ENCODE measurements around the gene AR.

Gene AR

DNA sequence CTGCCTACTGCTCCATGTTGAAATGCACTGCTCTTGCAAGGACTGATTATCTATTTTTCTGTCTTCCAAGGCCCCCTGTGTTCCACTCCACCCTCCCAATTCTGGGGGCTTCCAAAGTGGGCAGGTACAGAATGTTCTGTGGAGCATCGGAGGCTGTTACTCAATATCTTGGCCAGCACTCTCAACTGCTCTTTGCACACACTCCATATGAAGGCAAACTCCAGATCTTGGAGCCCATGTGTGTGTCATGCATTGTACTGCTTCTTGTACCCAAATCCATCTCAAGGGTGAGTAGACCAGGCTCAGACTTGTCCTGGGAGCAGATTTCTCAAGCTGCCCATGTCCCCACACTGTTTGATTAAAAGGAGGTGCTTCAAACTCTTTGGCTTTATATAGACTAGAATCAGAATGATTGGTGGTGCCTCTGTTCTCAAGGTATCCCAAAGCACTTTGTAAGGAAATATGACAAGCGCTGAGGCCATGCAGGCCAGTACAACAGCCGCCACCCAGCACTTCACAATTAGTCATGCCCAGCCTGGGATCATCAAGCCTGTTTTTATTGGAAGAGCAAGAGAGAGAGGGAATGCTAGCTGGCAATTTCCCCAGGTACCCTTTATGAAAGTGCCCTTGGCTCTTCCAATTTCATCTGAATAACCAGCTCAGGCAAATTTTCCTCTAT is 44.3 kb downstream of the AR start:
- Histone ChIP-seq H3K27ac (no peak overlapping the region), H3K4me3 (ENCODE audit: low read depth in 1 of 2, low read length in 1 of 2) (no peak overlapping the region), H3K27me3 (no peaks in the 10 kb centered on the region), H3K36me3 (no peaks in the 10 kb centered on the region), H3K9me3 (no peaks in the 10 kb centered on the region), H3K4me1 (ENCODE audit: control insufficient read depth in 1 of 2, insufficient read depth in 1 of 2, low read depth in 1 of 2, low read length in 1 of 2) (no peaks in the 10 kb centered on the region)
- TF ChIP-seq CTCF (IDR thresholded peaks at IDR 0.05) = no peak

DNA sequence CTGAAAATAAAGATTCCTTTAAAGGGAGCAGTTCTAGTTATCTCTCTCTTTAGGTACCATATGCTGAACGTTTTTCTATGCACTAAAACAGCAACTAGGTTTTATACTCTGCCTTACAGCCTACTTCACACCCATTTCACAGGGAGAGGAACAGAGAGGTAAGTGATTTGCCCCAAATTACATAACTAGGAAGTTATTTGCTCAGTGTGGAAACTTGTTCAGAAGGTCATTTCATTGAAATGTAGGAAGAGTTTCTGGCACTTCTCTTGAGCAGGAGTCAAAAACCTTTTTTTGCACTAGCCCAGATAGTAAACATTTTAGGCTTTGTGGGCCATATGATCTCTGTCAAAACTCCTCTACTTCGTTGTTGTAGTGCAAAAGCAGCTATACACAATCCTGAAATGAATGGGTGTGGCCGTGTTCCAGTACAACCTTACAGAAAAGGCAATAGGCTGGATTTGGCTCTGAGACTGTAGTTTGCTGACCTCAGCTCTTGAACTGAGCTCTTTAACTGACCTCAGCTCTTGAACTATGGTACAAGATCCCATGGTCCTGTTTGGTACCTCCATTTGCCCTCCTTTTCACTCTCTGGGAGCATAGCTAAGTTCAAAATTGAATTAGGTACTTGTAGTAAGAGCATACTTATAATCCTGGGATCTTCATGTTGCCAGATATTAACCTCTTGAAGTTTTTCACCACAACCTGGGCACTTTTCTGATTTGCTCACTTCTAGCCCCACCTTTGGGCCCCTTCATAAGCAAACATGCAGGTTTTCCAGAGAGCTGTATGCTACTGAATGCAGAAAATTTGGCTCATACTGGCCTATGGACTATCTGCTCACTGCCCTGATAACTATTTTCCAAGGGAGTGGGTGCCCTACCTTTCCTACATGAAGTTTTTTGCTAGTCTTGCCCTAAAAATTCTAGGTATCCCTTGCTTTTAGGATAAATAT is 53.3 kb downstream of the AR start:
- H3K27me3 ChIP-seq = no peaks in the 10 kb centered on the region
- no peaks in the 10 kb centered on the region for H3K36me3 ChIP-seq
- no peak for TF ChIP-seq CTCF (IDR thresholded peaks at IDR 0.05)
- H3K27ac ChIP-seq = no peak overlapping the region
- no peak overlapping the region for H3K4me3 ChIP-seq (ENCODE audit: low read depth in 1 of 2, low read length in 1 of 2)
- H3K4me1 ChIP-seq (ENCODE audit: control insufficient read depth in 1 of 2, insufficient read depth in 1 of 2, low read depth in 1 of 2, low read length in 1 of 2) = no peaks in the 10 kb centered on the region
- H3K9me3 ChIP-seq = no peaks in the 10 kb centered on the region

GRCh38 chrX:67599532-67599931 is 55.7 kb downstream of the AR start:
- TF ChIP-seq CTCF (IDR thresholded peaks at IDR 0.05) = no peak
- Histone ChIP-seq H3K9me3 (no peaks in the 10 kb centered on the region), H3K27ac (no peak overlapping the region), H3K36me3 (no peaks in the 10 kb centered on the region), H3K27me3 (no peaks in the 10 kb centered on the region), H3K4me3 (ENCODE audit: low read depth in 1 of 2, low read length in 1 of 2) (no peak overlapping the region), H3K4me1 (ENCODE audit: control insufficient read depth in 1 of 2, insufficient read depth in 1 of 2, low read depth in 1 of 2, low read length in 1 of 2) (no peaks in the 10 kb centered on the region)

DNA sequence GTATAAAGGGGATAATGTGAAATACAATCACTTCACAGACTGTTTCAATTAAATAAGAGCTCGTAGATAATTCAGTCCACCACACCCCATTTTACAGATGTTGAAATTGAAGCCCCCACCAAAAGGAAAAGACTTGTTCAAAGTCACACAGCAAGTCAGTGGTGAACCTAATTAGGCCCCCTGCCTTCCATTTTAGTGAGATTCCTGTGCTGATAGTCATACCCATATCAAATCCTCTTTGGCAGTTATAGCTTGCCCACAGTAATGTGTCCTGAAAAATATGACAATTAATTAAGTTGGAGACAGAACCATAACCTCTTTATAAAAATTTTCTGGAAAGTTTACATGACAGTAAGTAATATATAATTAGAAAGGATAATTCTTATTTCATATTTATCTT is 58.0 kb downstream of the AR start:
- Histone ChIP-seq H3K27ac (no peak overlapping the region), H3K27me3 (no peaks in the 10 kb centered on the region), H3K36me3 (no peaks in the 10 kb centered on the region), H3K4me3 (ENCODE audit: low read depth in 1 of 2, low read length in 1 of 2) (no peak overlapping the region), H3K4me1 (ENCODE audit: control insufficient read depth in 1 of 2, insufficient read depth in 1 of 2, low read depth in 1 of 2, low read length in 1 of 2) (no peaks in the 10 kb centered on the region), H3K9me3 (no peaks in the 10 kb centered on the region)
- TF ChIP-seq CTCF (IDR thresholded peaks at IDR 0.05) = no peak

DNA sequence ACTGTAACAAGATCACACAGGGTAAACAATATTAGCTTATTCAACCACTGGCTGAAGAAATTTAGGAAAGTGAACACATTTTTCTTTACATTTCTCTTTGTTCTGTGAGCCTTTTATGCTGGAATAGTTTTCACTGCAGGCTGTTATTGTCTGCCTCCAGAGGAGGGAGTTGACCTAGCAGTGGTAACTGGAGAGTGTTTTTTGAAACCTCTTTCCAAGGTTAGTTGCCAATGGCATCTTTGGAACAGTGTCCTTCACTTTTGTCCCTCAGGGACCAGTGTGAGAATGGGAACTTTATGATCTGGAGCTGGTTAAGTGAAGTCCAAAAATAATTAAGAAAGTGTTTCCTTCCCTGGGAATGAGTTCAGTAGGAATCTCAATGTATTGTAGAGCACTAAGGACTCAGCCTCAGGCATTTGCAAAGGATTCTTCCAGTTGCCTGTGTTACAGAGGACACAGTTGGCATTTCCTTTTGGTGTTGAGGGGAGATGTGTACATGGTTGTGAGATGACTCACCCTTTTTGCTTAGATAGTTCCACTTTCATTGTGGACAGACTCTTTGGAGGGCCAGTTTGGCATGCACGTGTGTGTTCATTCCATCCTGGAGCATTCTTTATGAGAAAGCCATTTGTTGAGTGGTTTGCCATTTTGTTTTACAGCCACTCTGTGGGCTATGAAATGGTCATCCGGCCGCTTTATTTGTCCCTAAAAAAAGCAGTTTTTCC is 61.3 kb downstream of the AR start:
- Histone ChIP-seq H3K4me1 (ENCODE audit: control insufficient read depth in 1 of 2, insufficient read depth in 1 of 2, low read depth in 1 of 2, low read length in 1 of 2) (no peaks in the 10 kb centered on the region), H3K27ac (no peak overlapping the region), H3K9me3 (no peaks in the 10 kb centered on the region), H3K4me3 (ENCODE audit: low read depth in 1 of 2, low read length in 1 of 2) (no peak overlapping the region), H3K27me3 (no peaks in the 10 kb centered on the region), H3K36me3 (no peaks in the 10 kb centered on the region)
- TF ChIP-seq CTCF (IDR thresholded peaks at IDR 0.05) = no peak
